ENCODE data around the gene TOX2. TPM values are rescaled to one million over a fixed set of nuclear protein-coding genes. Genes with fewer than 3 reads are reported as not detected.

The TOX2 gene
- total RNA-seq, 2 donors from 2014 or later: 4.0 to 5.6 TPM

DNA sequence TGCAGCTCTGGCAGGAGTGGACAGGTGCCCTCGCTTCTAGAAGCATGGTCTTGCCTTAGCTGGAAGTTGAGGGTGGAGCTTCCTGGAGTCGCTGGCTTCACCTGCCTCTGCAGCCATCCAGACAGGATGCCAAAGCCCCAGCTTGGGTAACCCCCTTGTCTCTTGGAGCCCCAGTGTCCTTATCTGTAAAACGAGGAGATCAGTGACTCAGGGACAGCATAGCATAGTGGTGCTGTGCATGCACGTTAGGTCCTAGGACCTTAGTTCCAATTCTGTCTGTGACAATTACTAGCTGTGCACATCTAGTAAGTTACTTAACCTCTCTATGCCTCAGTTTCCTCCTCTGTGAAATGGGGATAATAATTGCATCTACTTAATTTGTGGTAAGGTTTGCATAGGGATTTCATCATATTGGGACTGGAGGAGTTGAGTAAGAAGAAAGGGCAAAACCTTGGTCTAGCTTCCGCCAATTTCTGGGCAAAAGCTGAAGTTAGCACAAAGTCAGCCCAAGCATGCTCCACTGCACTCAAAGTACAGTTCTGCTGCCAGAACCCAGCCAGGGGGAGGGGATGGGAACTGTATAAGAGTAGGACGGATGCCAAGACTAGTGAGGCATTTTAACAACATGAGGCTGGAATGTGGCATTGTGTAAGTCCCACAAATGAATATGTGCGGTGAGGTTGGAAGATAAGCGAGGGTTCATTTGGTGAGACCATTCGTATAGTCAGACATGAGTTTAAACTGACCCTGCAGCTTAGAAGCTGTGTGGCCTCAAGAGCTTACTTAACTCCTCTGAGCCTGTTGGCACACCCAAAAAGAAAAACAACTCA, 24.5 kb downstream of the TOX2 start:
- H3K4me3 Mint-ChIP-seq: no peak overlapping the region
- no peak for ATAC-seq
- peak overlapping the region in 1 of 2 donors; percentile 44 for H3K27ac Mint-ChIP-seq
- H3K4me1 Mint-ChIP-seq (ENCODE audit: low read depth in 2 of 2): peaks cover 34 to 48% of the 10 kb centered on the region in 2 donors
- DNase-seq (ENCODE audit: low spot score): no peak
- H3K27me3 Mint-ChIP-seq: peaks cover 34 to 37% of the 10 kb centered on the region in 2 donors
- H3K9me3 Mint-ChIP-seq: no peaks in the 10 kb centered on the region
- H3K36me3 Mint-ChIP-seq: no peaks in the 10 kb centered on the region

DNA sequence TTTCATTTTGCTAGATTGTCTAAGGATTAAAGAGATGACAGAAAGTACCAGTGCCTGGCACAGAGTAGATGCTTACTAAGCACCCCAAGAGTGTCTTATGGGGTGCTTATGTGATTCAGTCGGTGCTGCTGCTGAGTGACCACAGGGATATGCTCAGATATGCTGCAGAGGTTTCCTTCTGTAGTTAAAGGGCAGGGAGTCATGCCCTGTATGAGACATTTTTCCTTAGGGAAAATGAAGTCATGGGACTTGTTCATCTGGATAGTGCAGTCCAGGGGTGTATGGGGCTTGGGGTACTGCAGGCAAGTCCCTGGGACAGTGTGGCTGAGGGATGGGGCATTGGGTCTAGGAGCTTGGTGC, 25.1 kb downstream of the TOX2 start:
- Mint-ChIP-seq H3K4me1 (ENCODE audit: low read depth in 2 of 2) (peaks cover 36 to 50% of the 10 kb centered on the region in 2 donors), H3K27me3 (peaks cover 33 to 41% of the 10 kb centered on the region in 2 donors), H3K4me3 (no peak overlapping the region), H3K9me3 (no peaks in the 10 kb centered on the region), H3K36me3 (no peaks in the 10 kb centered on the region), H3K27ac (peak overlapping the region; percentile 44 to 46)
- no peak for DNase-seq (ENCODE audit: low spot score)
- no peak for ATAC-seq

DNA sequence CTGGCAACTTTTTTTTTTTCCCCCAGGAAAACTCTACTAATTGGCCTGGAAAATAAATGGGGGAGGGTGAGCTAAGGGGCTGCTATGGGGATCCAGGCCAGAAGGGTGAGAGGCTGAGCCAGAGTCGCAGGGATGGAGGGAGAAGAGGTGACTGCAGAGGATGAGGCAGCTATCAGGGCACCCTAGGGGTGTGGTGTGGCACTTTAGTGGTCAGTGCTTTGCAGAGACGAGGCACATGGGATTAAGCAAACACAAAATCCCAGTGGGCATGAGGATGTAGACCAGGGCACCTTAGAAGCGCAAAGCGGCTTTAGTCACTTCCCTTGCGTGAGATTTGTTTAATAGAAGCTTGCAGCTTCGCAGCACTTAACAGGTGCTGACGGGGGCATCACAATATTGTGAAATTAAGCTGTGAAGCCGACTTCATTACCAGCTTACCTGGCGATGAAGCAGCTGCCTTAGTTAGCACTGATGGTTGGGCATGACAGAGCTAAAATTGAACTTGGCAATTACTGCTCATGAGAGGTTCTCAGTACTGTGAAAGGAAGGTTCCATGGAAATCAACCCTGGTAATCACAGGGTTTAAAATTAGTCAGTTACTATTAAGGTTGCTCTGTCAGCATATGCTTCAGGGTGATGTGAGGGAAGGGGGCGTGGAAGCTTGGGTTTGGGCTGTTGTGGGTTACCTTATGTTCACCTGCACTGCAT, 26.0 kb downstream of the TOX2 start:
- H3K4me3 Mint-ChIP-seq: peak overlapping the region; percentile 46
- H3K27me3 Mint-ChIP-seq: peaks cover 39 to 50% of the 10 kb centered on the region in 2 donors
- DNase-seq (ENCODE audit: low spot score): no peak
- H3K27ac Mint-ChIP-seq: peak overlapping the region; percentile 44 to 66
- peaks cover 41 to 57% of the 10 kb centered on the region in 2 donors for H3K4me1 Mint-ChIP-seq (ENCODE audit: low read depth in 2 of 2)
- H3K36me3 Mint-ChIP-seq: no peaks in the 10 kb centered on the region
- H3K9me3 Mint-ChIP-seq: no peaks in the 10 kb centered on the region
- ATAC-seq: no peak

DNA sequence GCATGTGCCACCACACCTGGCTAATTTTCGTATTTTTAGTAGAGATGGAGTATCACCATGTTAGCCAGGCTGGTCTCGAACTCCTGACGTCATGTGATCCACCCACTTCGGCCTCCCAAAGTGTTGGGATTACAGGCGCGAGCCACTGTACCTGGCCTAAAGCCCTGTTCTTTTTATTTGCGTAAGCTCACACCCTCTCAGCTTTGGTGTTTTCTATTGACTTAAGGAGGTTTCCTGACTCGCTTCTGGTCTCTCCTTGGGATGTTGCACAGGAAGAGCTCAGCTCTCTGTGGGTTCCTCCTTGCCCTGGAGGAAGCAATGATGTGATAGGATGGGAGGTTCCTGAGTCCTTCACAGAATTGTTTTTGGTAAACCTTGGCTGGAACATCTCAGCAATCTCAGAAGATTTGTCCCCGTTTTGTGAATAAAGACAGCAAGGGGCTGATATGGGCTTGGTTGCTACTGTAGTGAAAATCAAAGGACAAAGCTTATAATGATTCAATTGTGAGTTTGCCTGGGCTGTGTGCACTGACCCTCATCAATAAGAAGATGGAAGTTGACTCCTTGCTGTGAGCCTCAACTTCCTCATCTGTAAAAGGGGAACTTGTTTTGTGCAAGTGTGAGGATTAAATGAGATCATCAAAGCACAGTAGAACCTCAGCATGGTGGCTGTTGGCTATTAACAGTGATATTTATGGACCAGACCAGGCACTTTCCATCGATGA, 27.0 kb downstream of the TOX2 start:
- ATAC-seq (peak; percentile 37 to 58), DNase-seq (ENCODE audit: low spot score) (no peak)
- H3K36me3 Mint-ChIP-seq: no peaks in the 10 kb centered on the region
- H3K4me3 Mint-ChIP-seq: peak overlapping the region; percentile 64
- H3K9me3 Mint-ChIP-seq: no peaks in the 10 kb centered on the region
- H3K4me1 Mint-ChIP-seq (ENCODE audit: low read depth in 2 of 2): peaks cover 43 to 66% of the 10 kb centered on the region in 2 donors
- H3K27ac Mint-ChIP-seq: peak overlapping the region; percentile 48 to 85
- peaks cover 44 to 56% of the 10 kb centered on the region in 2 donors for H3K27me3 Mint-ChIP-seq

DNA sequence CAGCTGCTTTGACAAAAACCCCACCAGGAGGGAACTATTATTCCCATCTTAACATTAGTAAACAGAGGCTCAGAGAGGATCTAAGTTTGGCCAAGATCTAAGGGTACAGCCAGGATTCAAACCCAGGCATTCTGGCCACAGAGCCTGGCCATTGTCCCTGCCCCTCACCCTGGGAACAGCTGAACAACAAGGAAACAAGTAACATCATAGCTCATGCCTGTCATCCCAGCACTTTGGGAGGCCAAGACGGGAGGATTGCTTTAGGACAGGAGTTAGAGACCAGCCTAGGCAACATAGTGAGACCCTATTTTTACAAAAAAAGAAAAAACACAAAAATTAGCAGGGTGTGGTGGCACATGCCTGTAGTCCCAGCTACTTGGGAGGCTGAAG, 27.5 kb downstream of the TOX2 start:
- H3K9me3 Mint-ChIP-seq: no peaks in the 10 kb centered on the region
- H3K36me3 Mint-ChIP-seq: no peaks in the 10 kb centered on the region
- H3K4me1 Mint-ChIP-seq (ENCODE audit: low read depth in 2 of 2): peaks cover 43 to 70% of the 10 kb centered on the region in 2 donors
- peak overlapping the region; percentile 64 for H3K4me3 Mint-ChIP-seq
- no peak for ATAC-seq
- peak overlapping the region; percentile 48 to 85 for H3K27ac Mint-ChIP-seq
- peaks cover 41 to 54% of the 10 kb centered on the region in 2 donors for H3K27me3 Mint-ChIP-seq
- no peak for DNase-seq (ENCODE audit: low spot score)

DNA sequence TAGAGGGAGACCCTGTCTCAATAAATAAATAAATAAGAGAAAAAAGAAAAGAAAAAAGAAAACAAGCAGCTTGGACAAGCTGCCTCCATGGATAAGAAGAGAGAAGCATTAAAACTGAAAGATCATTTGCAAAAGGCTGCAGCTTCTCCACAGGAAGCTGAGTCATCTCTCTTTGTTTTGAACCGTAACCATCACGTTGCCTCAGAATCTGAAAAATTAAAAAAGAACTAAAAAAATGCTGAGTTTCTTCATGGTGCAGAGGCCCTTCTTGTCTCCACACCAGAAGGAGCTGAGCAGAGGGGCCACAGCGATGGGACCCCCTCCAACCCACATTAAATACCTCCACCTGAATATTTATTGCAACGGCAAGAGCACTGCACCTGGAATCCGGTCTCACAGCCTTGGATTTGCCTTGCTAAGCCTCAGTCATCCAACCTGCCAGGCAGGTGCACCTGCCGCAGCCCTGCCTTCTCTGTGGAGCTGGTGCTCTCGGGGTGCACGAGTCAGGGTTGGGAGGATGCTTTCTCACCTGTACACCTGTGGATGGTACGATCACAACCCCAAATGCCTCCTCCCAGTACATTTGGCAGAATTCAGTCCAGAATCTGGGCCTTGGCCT, 28.1 kb downstream of the TOX2 start:
- H3K36me3 Mint-ChIP-seq: no peaks in the 10 kb centered on the region
- DNase-seq (ENCODE audit: low spot score) (no peak), ATAC-seq (peak; percentile 73 to 79)
- peaks cover 45 to 58% of the 10 kb centered on the region in 2 donors for H3K27me3 Mint-ChIP-seq
- H3K9me3 Mint-ChIP-seq: no peaks in the 10 kb centered on the region
- peak overlapping the region; percentile 48 to 85 for H3K27ac Mint-ChIP-seq
- peaks cover 49 to 76% of the 10 kb centered on the region in 2 donors for H3K4me1 Mint-ChIP-seq (ENCODE audit: low read depth in 2 of 2)
- peak overlapping the region; percentile 64 for H3K4me3 Mint-ChIP-seq

DNA sequence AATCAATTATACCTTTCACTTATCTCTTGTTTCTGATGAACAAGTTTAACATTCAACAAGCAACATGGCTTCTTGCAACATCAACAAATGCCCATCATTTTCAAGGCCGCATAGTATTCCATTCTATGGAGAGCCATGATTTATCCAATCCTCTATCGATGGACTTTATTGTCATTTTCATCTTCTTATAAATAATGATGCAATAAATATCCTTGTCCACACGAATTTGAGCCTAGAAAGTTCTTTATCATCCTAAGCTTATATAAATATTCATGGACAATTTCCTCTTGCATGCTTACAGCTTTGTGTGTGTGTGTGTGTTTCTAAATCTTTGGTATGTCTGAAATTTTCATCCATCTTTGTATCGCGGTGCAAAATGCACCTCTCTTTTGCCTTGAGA, 29.1 kb downstream of the TOX2 start:
- H3K27me3 Mint-ChIP-seq: peaks cover 48 to 61% of the 10 kb centered on the region in 2 donors
- no peak for DNase-seq (ENCODE audit: low spot score)
- no peak for ATAC-seq
- H3K4me3 Mint-ChIP-seq: peak overlapping the region; percentile 43
- peaks cover 54 to 80% of the 10 kb centered on the region in 2 donors for H3K4me1 Mint-ChIP-seq (ENCODE audit: low read depth in 2 of 2)
- peak overlapping the region; percentile 48 to 85 for H3K27ac Mint-ChIP-seq
- no peaks in the 10 kb centered on the region for H3K9me3 Mint-ChIP-seq
- H3K36me3 Mint-ChIP-seq: no peaks in the 10 kb centered on the region

DNA sequence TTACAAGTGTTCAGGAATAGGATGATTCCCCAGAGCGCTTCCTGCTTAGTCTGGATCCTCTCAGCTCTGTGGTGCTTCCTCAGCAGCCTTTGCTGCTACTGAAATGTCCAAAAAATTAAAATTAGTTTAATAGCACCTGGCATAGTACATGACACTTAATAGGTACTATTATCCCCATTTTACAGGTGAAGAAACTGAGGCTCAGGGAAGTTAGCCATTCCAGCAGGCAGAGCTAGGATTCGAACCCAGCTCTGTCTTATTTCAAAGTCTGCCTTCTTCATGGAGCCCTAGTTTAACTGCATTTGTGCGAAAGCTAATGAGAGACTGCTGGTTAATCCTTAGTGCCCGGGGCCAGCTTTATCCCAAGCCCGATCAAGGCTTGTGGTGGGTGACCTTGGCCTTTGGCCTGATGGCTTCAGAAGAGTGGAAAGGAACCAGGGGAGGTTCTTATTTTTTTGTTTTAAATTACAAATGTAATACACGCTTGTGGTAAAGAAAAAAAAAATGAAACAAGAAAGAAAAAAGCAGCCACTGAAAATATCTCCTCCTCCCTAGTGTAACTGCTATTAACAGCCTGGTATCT, 30.1 kb downstream of the TOX2 start:
- H3K9me3 Mint-ChIP-seq: no peaks in the 10 kb centered on the region
- H3K4me1 Mint-ChIP-seq (ENCODE audit: low read depth in 2 of 2): peaks cover 58 to 83% of the 10 kb centered on the region in 2 donors
- ATAC-seq: no peak

DNA sequence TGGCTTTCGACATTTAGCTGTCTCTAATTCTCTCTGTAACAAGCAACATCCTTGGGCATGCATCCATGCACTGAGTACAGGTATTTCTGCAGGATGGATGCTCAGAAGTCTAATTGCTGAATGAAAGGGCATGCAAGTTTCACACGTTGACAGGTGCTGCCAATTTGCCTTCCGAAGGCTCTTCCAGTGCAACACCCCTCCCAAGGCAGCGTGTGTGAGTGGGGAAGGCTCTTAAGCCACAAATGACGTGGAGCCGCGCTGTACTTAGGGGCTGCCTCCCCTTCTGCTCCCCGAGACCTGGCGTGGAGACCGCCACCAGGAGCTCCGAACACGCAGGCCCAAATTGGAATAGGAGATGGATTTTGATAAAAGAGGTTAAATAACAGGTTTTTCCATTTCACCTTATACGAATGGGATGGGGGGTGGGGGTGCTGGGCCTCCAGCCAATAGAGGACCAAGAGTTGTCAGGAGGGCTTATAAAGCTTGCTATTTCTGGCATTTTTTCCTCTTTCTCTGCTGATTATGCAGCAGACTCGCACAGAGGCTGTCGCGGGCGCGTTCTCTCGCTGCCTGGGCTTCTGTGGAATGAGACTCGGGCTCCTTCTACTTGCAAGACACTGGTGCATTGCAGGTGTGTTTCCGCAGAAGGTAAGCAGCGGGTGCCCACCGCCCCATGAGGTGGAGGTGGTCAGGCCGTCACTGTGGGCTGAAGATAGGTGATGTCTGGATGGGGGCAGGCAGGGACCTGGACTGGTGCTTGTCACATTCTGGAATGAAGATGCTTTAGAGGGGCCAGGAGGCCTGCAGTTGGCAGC, 30.9 kb downstream of the TOX2 start:
- ATAC-seq: no peak
- H3K4me3 Mint-ChIP-seq: no peak overlapping the region
- H3K4me1 Mint-ChIP-seq (ENCODE audit: low read depth in 2 of 2): peaks cover 65 to 83% of the 10 kb centered on the region in 2 donors
- H3K36me3 Mint-ChIP-seq: no peaks in the 10 kb centered on the region
- H3K27me3 Mint-ChIP-seq: peaks cover 45 to 55% of the 10 kb centered on the region in 2 donors
- no peak for DNase-seq (ENCODE audit: low spot score)
- peak overlapping the region; percentile 44 to 55 for H3K27ac Mint-ChIP-seq
- no peaks in the 10 kb centered on the region for H3K9me3 Mint-ChIP-seq

More for the DNA sequence above, 30.1 kb downstream of the TOX2 start:
- no peaks in the 10 kb centered on the region for H3K36me3 Mint-ChIP-seq
- H3K4me3 Mint-ChIP-seq: no peak overlapping the region
- H3K27ac Mint-ChIP-seq: peak overlapping the region in 1 of 2 donors; percentile 55
- DNase-seq (ENCODE audit: low spot score): no peak
- H3K27me3 Mint-ChIP-seq: peaks cover 51 to 62% of the 10 kb centered on the region in 2 donors

DNA sequence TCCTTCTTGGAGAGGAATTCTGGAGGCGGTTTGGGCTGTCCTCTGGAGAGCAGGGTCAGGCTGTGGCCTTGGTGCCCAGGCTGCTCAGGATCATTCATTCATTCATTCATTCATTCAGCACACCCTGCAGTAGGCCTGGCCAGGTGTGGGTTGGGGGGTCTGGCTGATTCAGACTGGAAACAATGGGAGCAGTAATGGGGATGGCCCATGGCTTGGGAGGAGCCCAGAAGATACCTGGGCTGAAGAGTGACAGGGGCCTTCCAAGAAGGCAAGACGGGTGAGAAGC, 31.5 kb downstream of the TOX2 start:
- ATAC-seq (no peak), DNase-seq (ENCODE audit: low spot score) (no peak)
- no peaks in the 10 kb centered on the region for H3K9me3 Mint-ChIP-seq
- no peaks in the 10 kb centered on the region for H3K36me3 Mint-ChIP-seq
- peaks cover 41 to 50% of the 10 kb centered on the region in 2 donors for H3K27me3 Mint-ChIP-seq
- peak overlapping the region; percentile 44 to 55 for H3K27ac Mint-ChIP-seq
- H3K4me1 Mint-ChIP-seq (ENCODE audit: low read depth in 2 of 2): peaks cover 64 to 81% of the 10 kb centered on the region in 2 donors
- H3K4me3 Mint-ChIP-seq: no peak overlapping the region

DNA sequence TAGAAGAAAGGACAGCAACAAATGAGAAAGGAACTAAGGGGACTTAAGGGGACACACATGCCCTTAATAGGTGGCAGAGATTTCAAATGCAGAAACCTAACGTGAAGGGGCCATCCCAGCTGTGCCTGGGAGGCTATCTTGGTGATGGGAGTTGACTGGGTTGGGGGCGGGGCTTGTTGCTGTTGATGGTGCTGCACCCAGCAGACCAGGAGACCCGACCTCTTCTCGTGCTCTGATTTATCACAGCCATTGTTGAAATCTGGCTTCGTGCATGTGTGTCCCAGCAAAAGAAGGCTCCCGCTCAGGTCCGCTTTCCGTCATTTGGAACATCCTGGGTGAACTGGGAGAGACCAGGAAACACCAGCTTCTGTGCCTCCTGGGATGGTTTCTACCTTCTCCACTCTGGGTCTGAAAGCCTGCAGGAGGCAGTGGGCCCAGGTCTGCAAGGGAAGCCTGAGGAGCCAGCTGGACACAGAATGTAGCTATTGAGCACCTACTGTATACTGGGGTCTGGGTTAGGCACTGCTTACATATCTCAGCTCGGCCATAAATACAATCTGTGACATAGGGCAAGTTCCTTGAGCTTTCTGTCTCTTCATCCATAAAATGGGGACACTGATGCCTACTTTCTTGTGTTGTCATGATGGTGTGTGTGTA, 32.1 kb downstream of the TOX2 start:
- ATAC-seq (no peak), DNase-seq (ENCODE audit: low spot score) (no peak)
- Mint-ChIP-seq H3K36me3 (no peaks in the 10 kb centered on the region), H3K9me3 (no peaks in the 10 kb centered on the region), H3K27me3 (peaks cover 38 to 50% of the 10 kb centered on the region in 2 donors), H3K4me1 (ENCODE audit: low read depth in 2 of 2) (peaks cover 60 to 77% of the 10 kb centered on the region in 2 donors), H3K4me3 (no peak overlapping the region), H3K27ac (peak overlapping the region; percentile 44 to 55)

DNA sequence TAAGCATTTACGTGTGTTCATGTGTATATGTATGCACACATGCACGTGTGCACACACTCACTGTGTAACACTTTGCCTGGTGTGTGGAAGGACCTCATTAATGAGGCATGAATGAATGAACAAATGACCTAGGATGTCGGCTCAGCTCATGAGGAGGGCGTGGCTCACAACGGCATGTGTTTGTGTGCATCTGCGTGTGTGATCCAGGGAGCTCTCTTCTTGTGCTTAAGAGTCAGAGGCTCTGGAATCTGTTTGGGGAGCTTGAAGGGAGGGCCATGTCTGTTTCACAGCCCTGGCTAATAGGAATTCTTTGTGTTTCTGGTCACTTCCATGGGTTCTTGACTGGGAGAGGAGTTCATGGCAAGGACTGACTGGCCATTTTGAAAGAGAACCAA, 32.7 kb downstream of the TOX2 start:
- DNase-seq (ENCODE audit: low spot score) (no peak), ATAC-seq (no peak)
- Mint-ChIP-seq H3K27ac (peak overlapping the region; percentile 22 to 30), H3K4me3 (no peak overlapping the region), H3K4me1 (ENCODE audit: low read depth in 2 of 2) (peaks cover 57 to 73% of the 10 kb centered on the region in 2 donors), H3K9me3 (no peaks in the 10 kb centered on the region), H3K27me3 (peaks cover 41 to 52% of the 10 kb centered on the region in 2 donors), H3K36me3 (no peaks in the 10 kb centered on the region)
